H1 (cell line): Measurements from ENCODE around the gene ANKRD60. TPM values are rescaled to one million over a fixed set of nuclear protein-coding genes. Genes with fewer than 3 reads are reported as not detected.

Source experiments
- CTCF ChIA-PET: fragments of 300-600 bp; sonication (Branson Sonifier 250); formaldehyde crosslinking; loops from one replicate; lab custom pipeline; 2021; ENCODE audit not compliant: partially characterized antibody; lab: Charles Lee
- POLR2A ChIA-PET: fragments of 300-600 bp; sonication (Branson Sonifier 250); formaldehyde crosslinking; loops from one replicate; lab custom pipeline; 2021; ENCODE audit warnings: inconsistent platforms; ENCODE audit not compliant: partially characterized antibody; lab: Charles Lee
- DNase-seq, 2 experiments: peaks; one replicate each; pipeline versions ENCODE4 v3.0.0 to v3.0.0-alpha.2; 2010 to 2022; ENCODE audit warnings: low spot score in 2 of 2, low read depth in 1 of 2, mixed read lengths in 1 of 2
- FAIRE-seq: peaks from 2 replicates; lab custom pipeline; 2011; peaks lifted over from hg19 to GRCh38; lab: Jason Lieb, UNC
- H2AFZ ChIP-seq: 2 replicates; pipeline ENCODE4 v1.8.1; 2012; ENCODE audit warnings: low read length, inconsistent platforms
- H2AK5ac ChIP-seq: 2 replicates; pipeline ENCODE4 v1.6.1; 2013; ENCODE audit warnings: low read depth, low read length
- H2BK120ac ChIP-seq: replicated peaks from 2 replicates; pipeline ENCODE3; 2013; ENCODE audit warnings: low read depth, low read length, inconsistent platforms
- H2BK12ac ChIP-seq: 2 replicates; pipeline ENCODE4 v1.6.1; 2013; ENCODE audit warnings: low read depth, low read length
- H2BK15ac ChIP-seq: 2 replicates; pipeline ENCODE4 v1.6.1; 2013; ENCODE audit warnings: low read length
- H2BK20ac ChIP-seq: 2 replicates; pipeline ENCODE4 v1.6.1; 2013; ENCODE audit warnings: low read length
- H2BK5ac ChIP-seq: 2 replicates; pipeline ENCODE4 v1.6.1; 2013; ENCODE audit warnings: low read depth, low read length
- H3K14ac ChIP-seq: 2 replicates; pipeline ENCODE4 v1.6.1; 2013; ENCODE audit warnings: inconsistent platforms; ENCODE audit not compliant: insufficient read length
- H3K18ac ChIP-seq: 2 replicates; pipeline ENCODE4 v1.6.1; 2013; ENCODE audit warnings: low read length; ENCODE audit errors: extremely low read depth
- H3K23ac ChIP-seq: 2 replicates; pipeline ENCODE4 v1.6.1; 2013; ENCODE audit warnings: inconsistent platforms; ENCODE audit not compliant: insufficient read length
- H3K23me2 ChIP-seq: 2 replicates; pipeline ENCODE4 v1.6.1; 2013; ENCODE audit warnings: low read depth, low read length
- H3K27ac ChIP-seq: 2 replicates; pipeline ENCODE4 v1.6.1; 2011; ENCODE audit warnings: low read depth, low read length, inconsistent platforms
- H3K27me3 ChIP-seq, 4 experiments: replicated peaks in 1 of 4; 1 replicate in 1 of 4; 2 replicates in 3 of 4; pipeline versions ENCODE4 v1.6.1 to v1.8.1; 2011 to 2013; ENCODE audit warnings: low read length in 3 of 4, mild to moderate bottlenecking in 3 of 4, inconsistent platforms in 2 of 4, mixed read lengths in 2 of 4, moderate library complexity in 1 of 4; ENCODE audit not compliant: control insufficient read depth in 3 of 4, insufficient read depth in 3 of 4; ENCODE audit errors: extremely low read depth in 1 of 4
- H3K36me3 ChIP-seq, 4 experiments: 2 replicates each; pipeline versions ENCODE4 v1.6.1 to v1.8.1; 2011 to 2013; ENCODE audit warnings: mild to moderate bottlenecking in 4 of 4, low read length in 3 of 4, moderate library complexity in 2 of 4, control low read depth in 1 of 4, inconsistent platforms in 1 of 4; ENCODE audit not compliant: insufficient read depth in 4 of 4, control insufficient read depth in 2 of 4
- H3K4ac ChIP-seq: replicated peaks from 2 replicates; pipeline ENCODE3; 2013; ENCODE audit warnings: low read length, low read depth, mixed read lengths, inconsistent platforms; ENCODE audit not compliant: insufficient read length
- H3K4me1 ChIP-seq, 4 experiments: replicated peaks in 1 of 4; 1 replicate in 1 of 4; 2 replicates in 3 of 4; pipeline versions ENCODE4 v1.6.1 to v1.8.1; 2011 to 2013; ENCODE audit warnings: low read length in 3 of 4, inconsistent platforms in 2 of 4, mixed read lengths in 1 of 4; ENCODE audit not compliant: insufficient read depth in 4 of 4, control insufficient read depth in 3 of 4
- H3K4me2 ChIP-seq, 2 experiments: 2 replicates each; pipeline versions ENCODE4 v1.6.1 to v1.8.1; 2011 to 2013; ENCODE audit warnings: low read depth in 2 of 2, low read length in 2 of 2, control low read depth in 1 of 2, inconsistent platforms in 1 of 2, mild to moderate bottlenecking in 1 of 2; ENCODE audit not compliant: insufficient read depth in 1 of 2
- H3K4me3 ChIP-seq, 4 experiments: fragments of 200-600, 300-600 bp in 1 of 4; sonication (generic), shearing (Covaris generic), sonication (Bioruptor Twin) in 1 of 4; 2 replicates each; pipeline versions ENCODE4 v1.5.1 to v1.8.1; 2011 to 2016; ENCODE audit warnings: low read length in 4 of 4, low read depth in 3 of 4, control low read depth in 2 of 4, inconsistent platforms in 2 of 4, mild to moderate bottlenecking in 2 of 4, mixed read lengths in 1 of 4, moderate library complexity in 1 of 4; ENCODE audit not compliant: insufficient read depth in 2 of 4; ENCODE audit errors: extremely low read depth in 1 of 4
- H3K56ac ChIP-seq: replicated peaks from 2 replicates; pipeline ENCODE3; 2013; ENCODE audit warnings: low read depth, mild to moderate bottlenecking, mixed read lengths, low read length, inconsistent platforms; ENCODE audit not compliant: insufficient read length
- H3K79me1 ChIP-seq: 2 replicates; pipeline ENCODE4 v1.6.1; 2013; ENCODE audit warnings: low read depth, low read length, control low read depth
- H3K79me2 ChIP-seq, 2 experiments: 2 replicates each; pipeline versions ENCODE4 v1.6.1 to v1.8.1; 2012 to 2013; ENCODE audit warnings: low read length in 2 of 2, mild to moderate bottlenecking in 2 of 2, inconsistent platforms in 1 of 2; ENCODE audit not compliant: insufficient read depth in 2 of 2, control insufficient read depth in 1 of 2
- H3K9ac ChIP-seq, 4 experiments: replicated peaks in 1 of 4; 1 replicate in 1 of 4; 2 replicates in 3 of 4; pipeline versions ENCODE4 v1.6.1 to v1.8.1; 2011 to 2013; ENCODE audit warnings: low read depth in 3 of 4, low read length in 3 of 4, control low read depth in 2 of 4, mild to moderate bottlenecking in 2 of 4, moderate library complexity in 2 of 4, inconsistent platforms in 1 of 4; ENCODE audit errors: extremely low read depth in 1 of 4
- H3K9me3 ChIP-seq, 2 experiments: 2 replicates each; pipeline versions ENCODE4 v1.6.1 to v1.8.1; 2012 to 2013; ENCODE audit warnings: mild to moderate bottlenecking in 2 of 2, moderate library complexity in 2 of 2, control low read depth in 1 of 2, inconsistent platforms in 1 of 2, low read depth in 1 of 2, low read length in 1 of 2, mixed read lengths in 1 of 2; ENCODE audit not compliant: insufficient read depth in 2 of 2
- H4K20me1 ChIP-seq, 2 experiments: replicated peaks in 1 of 2; 2 replicates each; pipeline versions ENCODE3 to v1.8.1; 2011 to 2013; ENCODE audit warnings: inconsistent platforms in 2 of 2, low read length in 2 of 2, mild to moderate bottlenecking in 1 of 2; ENCODE audit not compliant: insufficient read depth in 2 of 2, control insufficient read depth in 1 of 2
- H4K5ac ChIP-seq: 2 replicates; pipeline ENCODE4 v1.6.1; 2013; ENCODE audit warnings: low read length, low read depth, mixed read lengths, inconsistent platforms; ENCODE audit not compliant: insufficient read length
- H4K8ac ChIP-seq: 2 replicates; pipeline ENCODE4 v1.8.0; 2013; ENCODE audit warnings: mild to moderate bottlenecking, moderate library complexity, low read length, inconsistent platforms; ENCODE audit not compliant: insufficient read depth; ENCODE audit errors: extremely low read depth
- H4K91ac ChIP-seq: replicated peaks from 2 replicates; pipeline ENCODE3; 2013; ENCODE audit warnings: low read length, mixed read lengths, inconsistent platforms; ENCODE audit not compliant: insufficient read length
- BCL11A ChIP-seq, 2 experiments: IDR thresholded peaks; one replicate each; pipeline ENCODE4 v1.6.1; 2011; ENCODE audit warnings: low read depth in 2 of 2, low read length in 2 of 2, mild to moderate bottlenecking in 2 of 2
- BRCA1 ChIP-seq: IDR thresholded peaks from 2 replicates; pipeline ENCODE4 v1.6.1; 2012; ENCODE audit warnings: low read depth, low read length, improper control_type of control experiment
- CTBP2 ChIP-seq: IDR thresholded peaks from 2 replicates; pipeline ENCODE4 v1.7.0; 2011; ENCODE audit warnings: borderline replicate concordance, mild to moderate bottlenecking, moderate library complexity, mixed read lengths, low read length; ENCODE audit not compliant: insufficient read depth, insufficient read length
- PHF8 ChIP-seq: fragments of 200-600 bp; sonication (generic); conservative IDR thresholded peaks from 2 replicates; pipeline ENCODE4 v1.7.1; 2012; ENCODE audit warnings: low read depth, mild to moderate bottlenecking, inconsistent platforms, low read length, moderate library complexity
- POLR2A ChIP-seq, 2 experiments: IDR thresholded peaks; 1 replicate in 1 of 2; 2 replicates in 1 of 2; pipeline ENCODE4 v1.6.1; 2011; ENCODE audit warnings: low read depth in 2 of 2, low read length in 2 of 2, mild to moderate bottlenecking in 2 of 2; ENCODE audit errors: control extremely low read depth in 1 of 2
- SAP30 ChIP-seq: fragments of 300-600 bp; sonication (generic); IDR thresholded peaks from 2 replicates; pipeline ENCODE4 v1.7.1; 2012; ENCODE audit warnings: low read length, moderate library complexity, mild to moderate bottlenecking, inconsistent platforms; ENCODE audit not compliant: insufficient read depth, insufficient replicate concordance
- SP2 ChIP-seq: IDR thresholded peaks from 2 replicates; pipeline ENCODE4 v1.6.1; 2012; ENCODE audit warnings: mild to moderate bottlenecking, low read length, inconsistent platforms
- WGBS, 2 experiments: shearing (Covaris generic) in 1 of 2; methylation state at CpG; one replicate each; pipeline versions ENCODE4 v1.1.6 to v1.1.7; 2013 to 2015; ENCODE audit warnings: low lambda C conversion rate in 2 of 2, mixed read lengths in 2 of 2, inconsistent platforms in 1 of 2, low coverage in 1 of 2, missing lambda C conversion rate in 1 of 2; ENCODE audit not compliant: insufficient replicate concordance in 2 of 2, insufficient coverage in 1 of 2, insufficient read length in 1 of 2; ENCODE audit errors: extremely low coverage in 1 of 2, missing lambda C conversion rate in 1 of 2; 5-methylcytosine and 5-hydroxymethylcytosine counted together
- polyA plus RNA-seq, 7 experiments: library from polyadenylated mRNA; depleted of rRNA in 3 of 7; stranded (reverse) in 5 of 7; unstranded in 2 of 7; fragments of >200 nt in 5 of 7; fragments of 200-250 nt in 2 of 7; gene quantifications; 1 replicate in 5 of 7; 2 replicates in 1 of 7; 4 replicates in 1 of 7; pipeline versions ENCODE4 v1.2.1 to v1.2.3, GENCODE V29; 2011 to 2013; ENCODE audit warnings: missing spikeins in 2 of 7, mixed read lengths in 2 of 7
- total RNA-seq: library from RNA; stranded (reverse); fragmentation: NEBNext Ultra II Directional; extraction: Animal tissue kit (Norgen Biotek cat#: 25700); gene quantifications from 2 replicates; pipeline ENCODE4 v1.2.1, GENCODE V29; 2021
- TF ChIP-seq, protein P1 (sequence below), 3 experiments: IDR thresholded peaks; 1 replicate in 2 of 3; 2 replicates in 1 of 3; pipeline versions ENCODE4 v1.5.1 to v1.6.1; 2011; ENCODE audit warnings: low read length in 3 of 3, mild to moderate bottlenecking in 3 of 3, inconsistent platforms in 2 of 3, low read depth in 1 of 3, moderate library complexity in 1 of 3; ENCODE audit not compliant: insufficient read depth in 1 of 3; ENCODE audit errors: control extremely low read depth in 1 of 3

ANKRD60 gene
- total and polyA plus RNA-seq, 2 of the 8 experiments (the other 6 are each of a cell fraction or from before 2014, with no cell fraction given) = not detected

- 90% methylated on average over 10 of the region's 10 CpGs; no CpG with 5 or more reads in 1 of the 2 experiments for WGBS, 2 experiments
- POLR2A ChIA-PET = interaction anchor here (1.3 to 1.8 kb wide), 4 partner anchors 9 to 202 kb away, joined by 3 to 5 read pairs (median 3); partner anchors contain the start of gene ANKRD60
- no peak overlapping the region for H3K9ac ChIP-seq
Measured at GRCh38 chr20:58245181-58245891, 16.9 kb upstream of the ANKRD60 start.

More at GRCh38 chr20:58245181-58245891, 16.9 kb upstream of the ANKRD60 start:
- CTCF ChIA-PET = interaction anchor here (0.6 to 7.1 kb wide), 13 partner anchors 9 to 1274 kb away, joined by 3 to 70 read pairs (median 5); no protein-coding TSS in a partner anchor
- H3K4me1 ChIP-seq = no peaks in the 10 kb centered on the region; a peak in 2 of 7 replicates
- H3K4me3 ChIP-seq = no peak overlapping the region
- no peak overlapping the region for H3K23ac ChIP-seq
- no peak overlapping the region for H4K91ac ChIP-seq
- no peak overlapping the region for H2BK12ac ChIP-seq
- peaks cover 0 to 2% of the 10 kb centered on the region in 2 experiments for H4K20me1 ChIP-seq
- TF ChIP-seq, protein P1, sequence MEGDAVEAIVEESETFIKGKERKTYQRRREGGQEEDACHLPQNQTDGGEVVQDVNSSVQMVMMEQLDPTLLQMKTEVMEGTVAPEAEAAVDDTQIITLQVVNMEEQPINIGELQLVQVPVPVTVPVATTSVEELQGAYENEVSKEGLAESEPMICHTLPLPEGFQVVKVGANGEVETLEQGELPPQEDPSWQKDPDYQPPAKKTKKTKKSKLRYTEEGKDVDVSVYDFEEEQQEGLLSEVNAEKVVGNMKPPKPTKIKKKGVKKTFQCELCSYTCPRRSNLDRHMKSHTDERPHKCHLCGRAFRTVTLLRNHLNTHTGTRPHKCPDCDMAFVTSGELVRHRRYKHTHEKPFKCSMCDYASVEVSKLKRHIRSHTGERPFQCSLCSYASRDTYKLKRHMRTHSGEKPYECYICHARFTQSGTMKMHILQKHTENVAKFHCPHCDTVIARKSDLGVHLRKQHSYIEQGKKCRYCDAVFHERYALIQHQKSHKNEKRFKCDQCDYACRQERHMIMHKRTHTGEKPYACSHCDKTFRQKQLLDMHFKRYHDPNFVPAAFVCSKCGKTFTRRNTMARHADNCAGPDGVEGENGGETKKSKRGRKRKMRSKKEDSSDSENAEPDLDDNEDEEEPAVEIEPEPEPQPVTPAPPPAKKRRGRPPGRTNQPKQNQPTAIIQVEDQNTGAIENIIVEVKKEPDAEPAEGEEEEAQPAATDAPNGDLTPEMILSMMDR (IDR thresholded peaks at IDR 0.05; ENCODE audit: control extremely low read depth in 1 of 3, insufficient read depth in 1 of 3, low read depth in 1 of 3, low read length in 3 of 3) = no peak
- TF ChIP-seq SAP30 (no peak), CTBP2 (no peak), POLR2A (IDR thresholded peaks at IDR 0.05; ENCODE audit: control extremely low read depth in 1 of 2, low read depth in 2 of 2, low read length in 2 of 2) (no peak), PHF8 (no peak), SP2 (no peak), BCL11A (IDR thresholded peaks at IDR 0.05; ENCODE audit: low read depth in 2 of 2, low read length in 2 of 2) (no peak), BRCA1 (no peak)
- no peak overlapping the region for H3K14ac ChIP-seq
- H3K79me1 ChIP-seq = no peaks in the 10 kb centered on the region
- H3K9me3 ChIP-seq = no peaks in the 10 kb centered on the region
- FAIRE-seq (no peak), DNase-seq (no peak)
- H3K27ac ChIP-seq = no peak overlapping the region
- H4K8ac ChIP-seq = no peak overlapping the region
- peaks cover 0 to 23% (median 12%) of the 10 kb centered on the region in 4 experiments; a peak in 6 of 8 replicates for H3K36me3 ChIP-seq
- no peak overlapping the region for H3K4ac ChIP-seq
- H3K18ac ChIP-seq = no peak overlapping the region
- no peak overlapping the region for H2BK5ac ChIP-seq
- no peak overlapping the region for H2BK20ac ChIP-seq
- no peaks in the 10 kb centered on the region; the same call in 1 of the 2 replicates for H3K23me2 ChIP-seq
- no peak overlapping the region for H2BK15ac ChIP-seq
- H3K27me3 ChIP-seq = no peaks in the 10 kb centered on the region
- H2AFZ ChIP-seq = no peak overlapping the region
- H3K56ac ChIP-seq = no peak overlapping the region
- no peaks in the 10 kb centered on the region for H3K79me2 ChIP-seq
- H2BK120ac ChIP-seq = no peak overlapping the region
- no peak overlapping the region for H2AK5ac ChIP-seq
- no peak overlapping the region for H4K5ac ChIP-seq
- H3K4me2 ChIP-seq = no peak overlapping the region
